HG03103 (cell line): Measurements from ENCODE around the gene FSTL1.

ENCODE experiments used
- ATAC-seq: cut with Tn5 transposase; IDR thresholded peaks from one replicate; pipeline ENCODE4 v1.9.1; 2021; ENCODE audit warnings: low read depth; ENCODE audit not compliant: unreplicated experiment

Gene FSTL1

DNA sequence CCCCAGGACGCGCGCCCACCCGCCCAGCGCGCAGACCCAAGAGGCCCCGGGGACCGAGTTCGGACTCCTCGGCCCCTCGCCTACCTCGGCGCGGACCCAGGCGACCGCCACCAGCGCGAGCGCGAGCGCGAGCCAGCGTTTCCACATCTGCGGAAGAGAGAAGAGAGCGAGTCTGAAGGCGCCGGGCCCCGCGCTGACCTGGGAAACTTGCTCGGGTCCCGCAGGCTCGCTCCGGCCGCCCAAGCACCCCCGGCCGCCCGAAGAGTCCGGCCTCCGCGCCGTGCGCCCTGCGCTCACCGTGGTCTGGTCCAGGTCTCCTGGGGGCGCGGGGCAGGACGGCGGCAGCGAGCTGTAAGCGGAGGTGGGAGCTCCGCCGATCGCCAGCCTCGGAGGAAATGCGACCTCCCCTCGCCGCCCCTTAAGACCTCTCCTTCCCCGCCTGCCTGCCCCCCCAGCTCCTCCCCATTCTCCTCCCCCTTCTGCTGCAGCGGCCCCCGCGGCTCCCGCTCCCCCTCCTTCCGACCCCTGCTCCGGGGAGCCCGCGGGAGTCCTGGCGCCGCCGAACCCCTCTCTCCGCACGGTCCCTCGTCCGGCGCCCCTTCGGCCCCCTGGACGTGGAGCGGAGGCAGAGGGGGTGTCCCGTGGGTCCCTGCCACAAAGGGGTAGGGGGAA, at the start of gene FSTL1:
TSS of gene FSTL1 (minus strand) at position 393 of the 672 bp plus-strand sequence. CDS start at position 147, 246 bp downstream.
- ATAC-seq = peak; percentile 44

DNA sequence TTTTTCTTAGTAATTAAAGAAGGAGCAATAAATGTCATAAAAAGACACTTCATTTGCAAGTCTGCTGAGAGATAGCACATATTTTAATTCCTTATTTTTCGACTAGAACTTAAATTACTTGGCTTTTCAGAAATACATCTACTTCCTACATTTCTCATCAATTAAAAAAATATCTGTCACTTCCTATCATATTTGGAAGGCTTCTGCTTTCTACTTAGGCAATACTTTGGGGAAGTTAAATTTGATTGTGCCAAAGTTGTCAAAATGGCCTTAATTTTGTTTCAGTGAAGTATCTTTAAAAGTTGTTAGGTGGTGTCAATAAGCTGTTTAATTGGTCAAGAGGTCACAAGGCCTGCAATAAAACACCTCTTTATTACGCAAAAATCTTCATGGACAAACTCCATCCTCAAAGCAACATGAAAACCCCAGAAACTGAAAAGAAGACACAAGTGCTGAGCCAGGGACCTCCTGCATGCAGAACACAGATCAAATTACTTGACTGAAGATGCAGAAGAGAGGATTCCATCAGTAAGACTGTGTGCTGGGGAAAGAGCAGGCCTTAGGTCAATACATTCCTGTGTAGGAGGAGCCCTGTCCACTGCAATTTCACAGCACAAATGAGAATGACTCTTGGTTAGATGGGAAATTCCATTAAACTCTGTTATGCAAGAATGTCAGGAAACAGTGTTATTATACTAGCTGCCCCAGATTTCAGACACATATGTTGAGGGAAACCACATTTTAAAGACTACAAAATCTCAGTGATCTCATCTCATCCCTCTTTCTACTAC, 48.0 kb upstream of the FSTL1 start:
- ATAC-seq = no peak

GRCh38 chr3:120497818-120498217, 47.0 kb upstream of the FSTL1 start:
- ATAC-seq = no peak

- ATAC-seq = no peak
Measured at GRCh38 chr3:120497336-120497735, 46.5 kb upstream of the FSTL1 start.

DNA sequence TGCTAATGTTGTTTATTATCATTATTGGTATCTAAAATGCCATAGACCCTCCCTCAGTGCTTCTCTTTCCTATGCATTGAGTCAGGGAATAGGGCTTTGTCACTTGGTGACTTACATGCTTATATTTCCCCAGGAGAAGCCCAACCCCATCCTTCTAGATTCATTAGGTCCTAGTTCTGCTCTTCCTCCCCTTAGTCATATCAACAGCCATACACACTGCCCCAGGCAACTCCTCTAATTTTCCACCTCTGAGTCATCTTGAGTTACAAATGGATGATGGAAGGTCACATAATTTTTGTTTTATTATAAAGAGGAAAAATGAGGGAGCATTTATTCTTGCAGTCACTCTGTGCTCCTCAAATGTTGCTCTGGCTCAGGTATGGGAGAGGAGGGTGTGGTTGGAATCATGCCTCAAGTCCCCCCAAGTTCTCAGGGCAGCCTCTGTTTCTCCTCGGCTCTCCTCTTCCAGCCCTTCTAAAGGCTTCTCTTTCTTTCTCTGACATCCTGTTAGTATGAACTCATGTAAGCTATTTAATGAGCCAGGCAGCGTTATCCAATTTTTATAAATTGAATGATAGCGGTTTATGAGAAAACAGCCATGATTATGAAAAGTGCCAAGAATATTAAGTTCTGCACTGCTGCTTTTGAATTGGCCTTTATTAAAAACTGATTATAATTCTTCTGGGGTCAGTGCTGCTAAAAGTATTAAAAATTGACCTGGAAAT, 45.6 kb upstream of the FSTL1 start:
- no peak for ATAC-seq

DNA sequence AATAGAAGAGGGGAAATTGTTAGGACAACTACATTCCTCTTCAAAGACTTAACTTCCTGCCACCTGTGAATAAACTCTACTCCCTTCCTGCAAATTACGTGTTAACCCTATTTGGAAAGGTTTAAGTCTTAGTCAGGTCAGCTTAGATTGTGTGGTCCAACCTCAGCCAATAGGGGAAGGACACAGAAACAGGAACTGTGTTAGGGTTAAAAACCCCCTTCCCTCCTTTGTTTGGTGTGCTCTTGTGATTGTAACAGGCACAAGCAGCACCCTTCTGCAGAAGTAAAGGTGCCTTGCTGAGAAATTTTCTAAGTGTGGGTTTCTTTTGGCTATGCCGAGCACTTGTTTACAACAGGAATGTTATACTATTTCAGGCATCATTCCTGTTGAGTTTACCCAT, 45.0 kb upstream of the FSTL1 start:
- ATAC-seq = no peak

- ATAC-seq = no peak
Measured at GRCh38 chr3:120492103-120492502, 41.3 kb upstream of the FSTL1 start.

DNA sequence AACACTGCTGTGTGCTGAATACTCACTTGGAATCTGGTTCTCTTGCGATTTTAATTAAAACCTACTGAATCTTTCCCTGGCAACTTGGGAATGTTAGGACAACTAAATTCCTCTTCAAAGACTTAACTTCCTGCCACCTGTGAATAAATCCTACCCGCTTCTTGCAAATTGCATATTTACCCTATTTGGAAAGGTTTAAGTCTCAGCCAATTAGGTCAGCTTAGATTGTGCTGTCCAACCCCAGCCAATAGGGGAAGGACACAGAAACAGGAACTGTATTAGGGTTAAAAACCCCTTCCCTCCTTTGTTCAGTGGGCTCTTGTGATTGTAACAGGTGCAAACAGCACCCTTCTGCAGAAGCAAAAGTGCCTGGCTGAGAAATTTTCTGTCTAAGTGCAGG, 38.6 kb upstream of the FSTL1 start:
- ATAC-seq = no peak

DNA sequence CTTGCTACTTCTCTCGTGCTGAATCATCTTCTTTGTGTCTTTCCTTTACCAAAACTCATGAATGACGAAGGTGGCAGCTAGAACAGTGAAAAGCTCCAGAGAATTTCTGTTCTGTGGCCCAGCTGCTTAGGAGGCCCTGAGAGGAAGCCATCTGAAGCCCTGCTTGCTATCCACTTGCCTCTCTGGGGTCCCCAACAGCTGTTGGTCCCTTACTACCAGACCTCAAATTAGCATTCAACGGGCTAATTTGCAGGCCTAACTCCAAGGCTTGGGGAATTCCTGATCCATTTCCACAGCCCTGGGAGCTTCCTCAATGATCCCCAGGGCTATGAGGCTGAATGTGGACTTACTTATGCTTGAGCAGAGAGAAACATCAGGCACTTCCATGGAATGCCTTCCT, 37.5 kb upstream of the FSTL1 start:
- no peak for ATAC-seq

DNA sequence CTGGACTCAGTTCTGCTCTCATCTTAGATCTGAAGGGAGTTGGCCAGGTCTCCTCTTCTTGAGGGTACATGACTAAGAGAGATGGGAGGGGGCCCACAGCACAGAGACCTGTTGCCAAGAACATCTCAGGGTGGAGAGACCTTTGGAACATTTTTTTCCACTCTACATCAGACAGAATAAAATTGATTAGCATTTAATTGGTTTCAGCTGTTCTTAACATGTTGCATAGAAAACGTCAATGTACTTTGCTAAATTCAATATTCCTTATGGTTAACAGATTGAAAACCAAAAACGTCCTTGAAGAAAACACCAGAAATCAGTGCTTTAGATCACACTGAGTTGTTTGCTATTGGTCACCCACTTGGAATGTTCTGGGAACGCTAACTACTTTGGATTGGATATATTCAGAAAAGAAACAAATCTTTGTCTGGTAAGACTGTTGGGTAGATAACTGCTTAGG, 36.4 kb upstream of the FSTL1 start:
- ATAC-seq = no peak

- ATAC-seq = no peak
Measured at GRCh38 chr3:120481081-120481480, 30.3 kb upstream of the FSTL1 start.

DNA sequence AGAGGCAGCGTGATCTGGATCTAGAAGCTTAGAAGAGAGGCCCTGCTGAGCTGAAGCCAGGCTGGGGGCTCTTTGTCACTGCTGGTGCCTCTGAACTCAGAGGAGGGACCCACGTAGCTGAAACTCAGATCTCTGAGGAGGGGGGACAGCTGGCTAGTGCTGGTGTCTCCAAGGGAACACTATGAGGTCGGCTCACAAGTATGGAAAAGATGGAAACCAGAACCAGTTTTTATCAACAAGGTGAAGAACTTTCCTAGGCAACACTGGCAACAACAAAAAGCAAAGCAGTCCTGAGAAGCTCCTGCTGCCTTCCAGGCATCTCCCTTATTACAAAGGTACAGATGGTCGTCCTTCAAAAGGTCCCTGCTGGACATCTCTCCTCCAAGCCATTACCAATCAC, 27.0 kb upstream of the FSTL1 start:
- ATAC-seq = no peak

DNA sequence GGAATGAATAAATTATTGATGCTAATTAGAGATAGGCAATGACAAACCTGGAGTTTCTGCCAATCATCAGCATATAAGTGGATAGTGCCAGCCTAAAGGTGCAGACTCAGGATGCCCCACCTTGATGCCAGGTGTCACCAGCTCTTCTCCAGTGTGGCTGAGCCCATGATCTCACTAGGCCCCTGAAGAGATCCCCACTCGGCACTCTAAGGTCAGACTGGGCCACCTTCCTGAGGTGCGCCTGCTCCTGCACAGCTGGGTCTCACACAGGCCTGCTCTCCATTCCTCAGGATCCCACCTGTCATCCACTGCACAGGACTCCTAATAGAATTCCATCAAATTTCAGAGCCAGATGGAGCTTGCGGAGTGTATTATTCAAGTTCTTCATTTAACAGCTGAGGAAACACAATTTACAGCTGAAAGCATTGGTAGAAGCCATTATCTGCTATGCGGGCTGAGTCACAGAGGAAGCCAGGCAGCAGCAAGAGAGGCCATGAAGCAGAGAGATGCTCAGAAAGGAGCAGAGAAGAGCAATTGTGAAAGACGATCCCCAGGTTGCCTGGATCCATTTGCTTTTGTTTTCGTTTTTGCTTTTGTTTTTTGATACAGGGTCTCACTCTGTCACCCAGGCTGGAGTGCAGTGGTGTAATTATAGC, 25.1 kb upstream of the FSTL1 start:
- ATAC-seq = no peak

DNA sequence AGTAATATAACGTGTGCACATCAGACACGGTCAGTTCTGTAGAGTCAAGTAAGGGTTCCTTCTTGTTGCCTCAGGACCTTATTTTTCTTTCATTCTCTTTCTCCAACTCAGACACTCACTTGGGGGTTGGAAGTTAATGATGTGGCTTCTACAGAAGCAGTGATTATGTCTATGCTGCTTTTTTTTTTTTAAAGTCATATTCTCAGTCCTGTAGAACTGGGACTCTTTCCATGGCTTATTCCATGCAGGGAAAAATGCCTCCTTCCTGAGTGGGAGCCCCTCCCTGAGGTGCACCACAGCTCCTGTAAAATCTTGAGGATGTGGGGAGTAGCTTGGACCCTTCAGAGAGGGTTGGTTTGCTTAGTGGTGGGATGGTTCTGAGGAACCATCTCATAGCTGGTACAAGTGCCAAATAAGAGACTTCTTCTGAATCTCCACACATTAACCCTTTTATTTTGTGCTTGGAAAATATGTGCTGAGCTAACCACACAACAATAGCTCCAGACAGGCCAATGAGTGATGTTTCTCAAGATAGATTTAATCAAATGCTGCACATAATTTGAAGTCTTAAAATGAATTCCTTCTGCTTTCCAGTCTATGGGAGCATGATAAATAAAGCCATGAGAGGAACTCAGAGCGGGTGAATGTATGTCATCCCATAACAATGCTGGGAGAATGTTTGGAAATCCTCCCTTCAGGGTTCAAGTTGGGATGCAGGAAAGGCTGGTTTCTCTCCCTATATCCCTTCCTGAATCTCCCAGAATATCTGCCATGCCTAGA, 23.3 kb upstream of the FSTL1 start:
- no peak for ATAC-seq

DNA sequence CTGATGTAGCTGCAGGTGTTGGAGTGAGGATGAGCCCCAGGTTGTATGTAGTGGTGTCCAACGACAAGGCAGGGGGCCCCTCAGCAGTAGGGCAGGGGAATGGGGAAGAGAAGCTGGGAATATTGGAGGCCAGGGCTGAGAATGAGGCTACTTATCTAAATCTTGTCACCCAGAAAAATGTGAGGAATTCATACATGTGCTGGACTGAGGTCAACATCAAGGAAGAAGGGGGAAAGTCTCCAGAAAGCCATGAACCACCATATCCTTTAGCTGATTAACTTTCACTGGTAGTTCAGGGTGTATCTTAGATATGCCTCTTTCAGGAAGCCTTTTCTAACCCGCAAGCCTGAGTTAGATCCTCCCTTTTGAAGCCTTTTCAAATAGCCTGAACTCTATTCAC, 22.6 kb upstream of the FSTL1 start:
- no peak for ATAC-seq

- no peak for ATAC-seq
Measured at GRCh38 chr3:120472121-120472844, 21.5 kb upstream of the FSTL1 start.

DNA sequence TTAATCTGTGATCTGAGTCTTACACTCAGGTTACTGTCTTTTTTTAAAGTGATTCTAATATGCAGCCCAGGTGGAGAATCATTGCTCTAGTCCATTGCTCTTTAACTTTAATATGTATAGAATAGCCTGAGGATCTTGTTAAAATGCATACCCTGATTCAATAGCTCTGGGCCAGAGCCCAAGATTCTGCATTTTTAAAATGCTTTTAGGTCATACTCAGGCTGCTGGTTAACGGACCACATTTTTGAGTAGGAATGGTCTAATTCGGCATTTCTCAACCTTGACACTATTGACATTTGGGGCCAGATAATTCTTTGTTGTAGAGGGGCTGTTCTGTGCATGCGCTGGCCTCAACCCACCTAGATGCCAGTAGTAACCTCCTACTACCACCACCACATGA, 20.9 kb upstream of the FSTL1 start:
- no peak for ATAC-seq

DNA sequence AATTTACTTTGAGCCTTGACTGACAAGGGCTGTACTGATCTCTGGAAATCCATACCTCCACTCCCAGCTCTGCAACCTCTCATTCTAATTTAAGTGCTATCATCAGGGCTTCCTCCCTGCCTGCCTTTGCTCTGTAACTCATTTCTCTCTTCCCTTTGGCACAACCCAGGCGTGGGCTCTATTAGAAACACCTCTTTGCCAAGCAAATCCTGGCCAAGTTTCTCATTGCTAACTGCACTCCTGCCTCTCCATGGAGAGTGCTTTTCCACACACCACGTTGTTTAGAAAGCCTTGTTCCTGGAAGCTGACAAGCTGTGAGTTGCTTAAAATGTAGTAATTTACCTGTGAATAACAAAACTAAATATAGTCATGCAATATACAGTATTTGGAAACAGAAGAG, 20.1 kb upstream of the FSTL1 start:
- ATAC-seq = no peak

GRCh38 chr3:120469882-120470301, 19.1 kb upstream of the FSTL1 start:
- ATAC-seq = no peak
